ENCODE data around the gene VEGFA. TPM values are rescaled to one million over a fixed set of nuclear protein-coding genes. Genes with fewer than 3 reads are reported as not detected.
"Not testable (repeated sequence)": the region's sequence is repeated elsewhere in the genome, so short reads cannot be mapped to it uniquely, and the experiment has no call there.

VEGFA gene
- total RNA-seq, 1 donor from 2014 or later: 120 TPM

- TF ChIP-seq CTCF (conservative IDR thresholded peaks at IDR 0.05; ENCODE audit: low read depth, low read length): peak; percentile 62
- no peak overlapping the region for H3K4me3 ChIP-seq (ENCODE audit: low read depth, low read length)
- DNase-seq (ENCODE audit: low read depth): no peak
These were observed 47.2 kb downstream of the VEGFA start for GRCh38 chr6:43817192-43817591.

- not testable (repeated sequence) for H3K4me3 ChIP-seq (ENCODE audit: low read depth, low read length); DNase-seq (ENCODE audit: low read depth)
These were observed 49.0 kb downstream of the VEGFA start for GRCh38 chr6:43818973-43819372.

GRCh38 chr6:43819958-43820357 lies 49.9 kb downstream of the VEGFA start:
- DNase-seq (ENCODE audit: low read depth): no peak
- no peak overlapping the region for H3K4me3 ChIP-seq (ENCODE audit: low read depth, low read length)
- no peak for TF ChIP-seq CTCF (conservative IDR thresholded peaks at IDR 0.05; ENCODE audit: low read depth, low read length)

GRCh38 chr6:43820486-43820885 lies 50.5 kb downstream of the VEGFA start:
- TF ChIP-seq CTCF (conservative IDR thresholded peaks at IDR 0.05; ENCODE audit: low read depth, low read length): no peak

GRCh38 chr6:43821101-43821886 lies 51.3 kb downstream of the VEGFA start:
- no peak for DNase-seq (ENCODE audit: low read depth)
- no peak for TF ChIP-seq CTCF (conservative IDR thresholded peaks at IDR 0.05; ENCODE audit: low read depth, low read length)
- no peak overlapping the region for H3K4me3 ChIP-seq (ENCODE audit: low read depth, low read length)

More at GRCh38 chr6:43820486-43820885, 50.5 kb downstream of the VEGFA start:
- H3K4me3 ChIP-seq (ENCODE audit: low read depth, low read length): no peak overlapping the region
- no peak for DNase-seq (ENCODE audit: low read depth)

GRCh38 chr6:43823390-43823789 lies 53.4 kb downstream of the VEGFA start:
- no peak for DNase-seq (ENCODE audit: low read depth)
- no peak for TF ChIP-seq CTCF (conservative IDR thresholded peaks at IDR 0.05; ENCODE audit: low read depth, low read length)
- H3K4me3 ChIP-seq (ENCODE audit: low read depth, low read length): no peak overlapping the region

GRCh38 chr6:43823879-43824702 lies 54.1 kb downstream of the VEGFA start:
- TF ChIP-seq CTCF (conservative IDR thresholded peaks at IDR 0.05; ENCODE audit: low read depth, low read length): peak; percentile 11
- no peak overlapping the region for H3K4me3 ChIP-seq (ENCODE audit: low read depth, low read length)
- DNase-seq (ENCODE audit: low read depth): no peak

All from epithelial cell of proximal tubule (primary cell).